Nephron progenitor cell (in vitro differentiated cells): ENCODE results near the gene PDE2A.

ENCODE experiments used
- DNase-seq: peaks from one replicate; pipeline ENCODE4 v3.0.0; 2021
- H3K27ac Mint-ChIP-seq: 2 replicates; pipeline ENCODE4 v1.8.0; 2021; ENCODE audit warnings: mild to moderate bottlenecking, moderate library complexity, mixed read lengths
- H3K27me3 Mint-ChIP-seq: 2 replicates; pipeline ENCODE4 v1.8.0; 2021; ENCODE audit warnings: mild to moderate bottlenecking, low read depth, mixed read lengths; ENCODE audit not compliant: poor library complexity
- H3K36me3 Mint-ChIP-seq: 2 replicates; pipeline ENCODE4 v1.8.0; 2021; ENCODE audit warnings: low read depth, mixed read lengths
- H3K4me1 Mint-ChIP-seq: 2 replicates; pipeline ENCODE4 v1.8.0; 2021; ENCODE audit warnings: mixed read lengths
- H3K4me3 Mint-ChIP-seq: 2 replicates; pipeline ENCODE4 v1.8.0; 2021; ENCODE audit warnings: mild to moderate bottlenecking, moderate library complexity, mixed read lengths
- H3K9me3 Mint-ChIP-seq: 2 replicates; pipeline ENCODE4 v1.8.0; 2021; ENCODE audit warnings: mild to moderate bottlenecking, moderate library complexity, mixed read lengths
- CTCF ChIP-seq: fragments of 200-600 bp; sonication (generic); IDR thresholded peaks from 2 replicates; pipeline ENCODE4 v1.5.0; 2021; ENCODE audit warnings: antibody characterized with exemption

The PDE2A gene

GRCh38 chr11:72543849-72544542, 130.2 kb downstream of the PDE2A start:
- Mint-ChIP-seq H3K4me3 (no peak overlapping the region), H3K4me1 (peaks cover 4% of the 10 kb centered on the region), H3K27ac (no peak overlapping the region), H3K27me3 (peaks cover 17% of the 10 kb centered on the region), H3K36me3 (no peaks in the 10 kb centered on the region), H3K9me3 (no peaks in the 10 kb centered on the region)
- DNase-seq = no peak
- TF ChIP-seq CTCF = no peak

GRCh38 chr11:72541257-72541974, 132.8 kb downstream of the PDE2A start:
- no peak for DNase-seq
- no peaks in the 10 kb centered on the region for H3K4me1 Mint-ChIP-seq
- peaks cover 21% of the 10 kb centered on the region for H3K27me3 Mint-ChIP-seq
- H3K9me3 Mint-ChIP-seq = no peaks in the 10 kb centered on the region
- TF ChIP-seq CTCF = no peak
- H3K36me3 Mint-ChIP-seq = no peaks in the 10 kb centered on the region
- H3K4me3 Mint-ChIP-seq = no peak overlapping the region
- H3K27ac Mint-ChIP-seq = no peak overlapping the region

- peaks cover 22% of the 10 kb centered on the region for H3K27me3 Mint-ChIP-seq
- DNase-seq = no peak
- no peaks in the 10 kb centered on the region for H3K36me3 Mint-ChIP-seq
- H3K4me1 Mint-ChIP-seq = peaks cover 9% of the 10 kb centered on the region
- H3K4me3 Mint-ChIP-seq = no peak overlapping the region
- no peak overlapping the region for H3K27ac Mint-ChIP-seq
- no peak for TF ChIP-seq CTCF
- H3K9me3 Mint-ChIP-seq = peaks cover 3% of the 10 kb centered on the region
Observed at GRCh38 chr11:72537051-72537450, 137.2 kb downstream of the PDE2A start.

- Mint-ChIP-seq H3K36me3 (no peaks in the 10 kb centered on the region), H3K9me3 (peaks cover 5% of the 10 kb centered on the region), H3K27ac (no peak overlapping the region), H3K27me3 (peaks cover 24% of the 10 kb centered on the region), H3K4me1 (peaks cover 9% of the 10 kb centered on the region), H3K4me3 (no peak overlapping the region)
- no peak for DNase-seq
- TF ChIP-seq CTCF = peak; percentile 6
Observed at GRCh38 chr11:72535194-72535547, 139.1 kb downstream of the PDE2A start.

- DNase-seq = no peak
- peaks cover 20% of the 10 kb centered on the region for H3K27me3 Mint-ChIP-seq
- H3K36me3 Mint-ChIP-seq = no peaks in the 10 kb centered on the region
- no peak for TF ChIP-seq CTCF
- peaks cover 9% of the 10 kb centered on the region for H3K4me1 Mint-ChIP-seq
- no peak overlapping the region for H3K4me3 Mint-ChIP-seq
- peaks cover 5% of the 10 kb centered on the region for H3K9me3 Mint-ChIP-seq
- H3K27ac Mint-ChIP-seq = no peak overlapping the region
Observed at GRCh38 chr11:72534371-72535193, 139.6 kb downstream of the PDE2A start.
